CD14-positive monocyte (primary cell): ENCODE measurements around the gene C2. TPM values are rescaled to one million over a fixed set of nuclear protein-coding genes. Genes with fewer than 3 reads are reported as not detected.

Experiments
- DNase-seq, 3 donors: peaks; one replicate each; pipeline ENCODE4 v3.0.0-alpha.2; 2011 to 2022
- H2AFZ ChIP-seq: 2 replicates; pipeline ENCODE4 v1.6.0; 2012; ENCODE audit warnings: mild to moderate bottlenecking, low read depth, low read length, inconsistent platforms; ENCODE audit not compliant: insufficient read depth, poor library complexity, severe bottlenecking
- H3K27ac ChIP-seq, 2 donors: 1 replicate in 1 of 2; 2 replicates in 1 of 2; pipeline ENCODE4 v1.5.1; 2012 to 2013; ENCODE audit warnings: low read length in 2 of 2, control low read depth in 1 of 2, inconsistent platforms in 1 of 2, low read depth in 1 of 2, mild to moderate bottlenecking in 1 of 2
- H3K27me3 ChIP-seq, 2 donors: one replicate each; pipeline versions ENCODE4 v1.6.0 to v1.6.1; 2011 to 2013; ENCODE audit warnings: low read length in 2 of 2; ENCODE audit not compliant: control insufficient read depth in 2 of 2, insufficient read depth in 2 of 2
- H3K36me3 ChIP-seq, 2 donors: replicated peaks in 1 of 2; 1 replicate in 1 of 2; 2 replicates in 1 of 2; pipeline versions ENCODE4 v1.5.1 to v1.6.1; 2012 to 2013; ENCODE audit warnings: low read length in 2 of 2, control low read depth in 1 of 2, inconsistent platforms in 1 of 2, mild to moderate bottlenecking in 1 of 2; ENCODE audit not compliant: insufficient read depth in 2 of 2, control insufficient read depth in 1 of 2
- H3K4me1 ChIP-seq, 2 donors: 1 replicate in 1 of 2; 2 replicates in 1 of 2; pipeline versions ENCODE4 v1.5.1 to v1.6.1; 2012 to 2013; ENCODE audit warnings: low read length in 2 of 2, control low read depth in 1 of 2, inconsistent platforms in 1 of 2, mild to moderate bottlenecking in 1 of 2, moderate library complexity in 1 of 2; ENCODE audit not compliant: insufficient read depth in 2 of 2, control insufficient read depth in 1 of 2
- H3K4me2 ChIP-seq: replicated peaks from 2 replicates; pipeline ENCODE3; 2012; ENCODE audit warnings: low read length, moderate library complexity, mild to moderate bottlenecking; ENCODE audit not compliant: poor library complexity, severe bottlenecking; ENCODE audit errors: extremely low read depth
- H3K4me3 ChIP-seq, 3 experiments: fragments of 200-600 bp in 1 of 3; sonication (generic) in 1 of 3; replicated peaks in 1 of 3; 1 replicate in 2 of 3; 2 replicates in 1 of 3; pipeline ENCODE4 v1.5.1; 2011 to 2013; ENCODE audit warnings: low read length in 3 of 3, mild to moderate bottlenecking in 3 of 3, control low read depth in 2 of 3, low read depth in 2 of 3, inconsistent platforms in 1 of 3, moderate library complexity in 1 of 3
- H3K79me2 ChIP-seq: 2 replicates; pipeline ENCODE4 v1.6.0; 2012; ENCODE audit warnings: mild to moderate bottlenecking, control low read depth, inconsistent platforms, low read length, moderate library complexity; ENCODE audit not compliant: insufficient read depth
- H3K9ac ChIP-seq: 2 replicates; pipeline ENCODE4 v1.6.0; 2017; ENCODE audit warnings: low read length, mild to moderate bottlenecking; ENCODE audit not compliant: insufficient read depth, poor library complexity, severe bottlenecking
- H3K9me3 ChIP-seq, 2 donors: replicated peaks in 1 of 2; 1 replicate in 1 of 2; 2 replicates in 1 of 2; pipeline versions ENCODE4 v1.5.1 to v1.6.1; 2012 to 2013; ENCODE audit warnings: low read length in 2 of 2, control low read depth in 1 of 2; ENCODE audit not compliant: control insufficient read depth in 1 of 2, insufficient read depth in 1 of 2
- H4K20me1 ChIP-seq: 2 replicates; pipeline ENCODE4 v1.6.0; 2012; ENCODE audit warnings: mild to moderate bottlenecking, low read length, control low read depth, moderate library complexity; ENCODE audit not compliant: insufficient read depth
- H3K27ac Mint-ChIP-seq, 7 donors: one replicate each; pipeline ENCODE4 v1.8.0; 2020; ENCODE audit warnings: mild to moderate bottlenecking in 7 of 7, mixed read lengths in 7 of 7, moderate library complexity in 6 of 7, inconsistent platforms in 2 of 7
- H3K27me3 Mint-ChIP-seq, 3 donors: one replicate each; pipeline ENCODE4 v1.8.0; 2021 to 2022; ENCODE audit warnings: low read depth in 3 of 3, mild to moderate bottlenecking in 3 of 3, mixed read lengths in 3 of 3, moderate library complexity in 3 of 3, inconsistent platforms in 1 of 3
- H3K36me3 Mint-ChIP-seq, 2 donors: one replicate each; pipeline ENCODE4 v1.8.0; 2020; ENCODE audit warnings: mixed read lengths in 2 of 2, inconsistent platforms in 1 of 2, mild to moderate bottlenecking in 1 of 2
- H3K4me1 Mint-ChIP-seq: one replicate; pipeline ENCODE4 v1.8.0; 2020; ENCODE audit warnings: mild to moderate bottlenecking, mixed read lengths
- H3K4me3 Mint-ChIP-seq, 2 donors: one replicate each; pipeline ENCODE4 v1.8.0; 2020; ENCODE audit warnings: mild to moderate bottlenecking in 2 of 2, mixed read lengths in 2 of 2, moderate library complexity in 1 of 2
- H3K9me3 Mint-ChIP-seq, 7 donors: one replicate each; pipeline ENCODE4 v1.8.0; 2020 to 2022; ENCODE audit warnings: mixed read lengths in 7 of 7, mild to moderate bottlenecking in 6 of 7, moderate library complexity in 6 of 7, inconsistent platforms in 2 of 7
- CTCF ChIP-seq: fragments of 200-600 bp; IDR thresholded peaks from one replicate; pipeline ENCODE4 v1.8.0; 2022; ENCODE audit warnings: antibody characterized with exemption, mild to moderate bottlenecking
- WGBS: methylation state at CpG from one replicate; pipeline ENCODE4 v1.1.5; 2013; ENCODE audit warnings: missing lambda C conversion rate; ENCODE audit not compliant: insufficient coverage; 5-methylcytosine and 5-hydroxymethylcytosine counted together
- intact Hi-C, 2 donors: fragments of 100-400 bp; cut with micrococcal nuclease; formaldehyde crosslinking; loops; one replicate each; pipeline versions ENCODE4 v1.15.0 to v1.15.1; 2023
- polyA plus RNA-seq, 3 donors: library from polyadenylated mRNA; depleted of rRNA in 1 of 3; unstranded in 2 of 3; stranded (reverse) in 1 of 3; fragments of 300-500 nt in 2 of 3; fragments of >200 nt in 1 of 3; fragmentation: Illumina TruSeq in 2 of 3; gene quantifications; 1 replicate in 2 of 3; 2 replicates in 1 of 3; pipeline ENCODE4 v1.2.3, GENCODE V29; 2012 to 2021

The C2 gene
- polyA plus RNA-seq, 3 donors, result 5.4 to 7.2 (median 6.5) TPM

DNA sequence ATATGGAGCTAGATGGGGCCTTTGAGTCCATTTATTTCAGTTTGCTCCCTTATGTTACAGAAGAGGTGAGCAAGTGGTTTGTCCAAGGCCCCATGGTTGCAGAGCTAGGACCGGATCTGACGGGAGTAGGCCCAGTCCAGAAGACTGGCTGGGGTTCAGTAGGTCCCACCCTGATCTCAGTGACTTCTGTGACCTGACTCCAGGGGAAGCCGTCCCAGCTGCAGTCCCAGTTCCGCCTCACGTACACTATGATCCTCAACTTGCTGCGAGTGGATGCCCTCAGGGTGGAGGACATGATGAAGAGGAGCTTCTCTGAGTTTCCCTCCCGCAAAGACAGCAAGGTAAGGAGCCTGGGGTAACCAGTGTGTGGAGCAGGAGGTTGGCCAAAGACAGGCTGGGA lies 39.0 kb downstream of the C2 start:
- Histone ChIP-seq H3K79me2 (peaks cover 11% of the 10 kb centered on the region), H3K4me3 (no peak overlapping the region), H3K27me3 (no peaks in the 10 kb centered on the region), H3K4me2 (no peak overlapping the region), H3K36me3 (peaks cover 85 to 92% of the 10 kb centered on the region in 2 donors), H3K9me3 (no peaks in the 10 kb centered on the region), H3K27ac (no peak overlapping the region), H3K9ac (no peak overlapping the region), H3K4me1 (peaks cover 8 to 12% of the 10 kb centered on the region in 2 donors), H2AFZ (no peak overlapping the region), H4K20me1 (no peaks in the 10 kb centered on the region)
- Mint-ChIP-seq H3K4me1 (peaks cover 15% of the 10 kb centered on the region), H3K36me3 (peaks cover 84 to 86% of the 10 kb centered on the region in 2 donors), H3K27ac (peak overlapping the region in 1 of 7 donors; percentile 21), H3K27me3 (peaks cover 0 to 1% (median 0%) of the 10 kb centered on the region in 3 donors), H3K4me3 (no peak overlapping the region), H3K9me3 (no peaks in the 10 kb centered on the region)
- WGBS, result 98% methylated on average over 6 of the region's 7 CpGs
- DNase-seq, result no peak
- intact Hi-C loops, result no loop called here
- no peak for TF ChIP-seq CTCF

DNA sequence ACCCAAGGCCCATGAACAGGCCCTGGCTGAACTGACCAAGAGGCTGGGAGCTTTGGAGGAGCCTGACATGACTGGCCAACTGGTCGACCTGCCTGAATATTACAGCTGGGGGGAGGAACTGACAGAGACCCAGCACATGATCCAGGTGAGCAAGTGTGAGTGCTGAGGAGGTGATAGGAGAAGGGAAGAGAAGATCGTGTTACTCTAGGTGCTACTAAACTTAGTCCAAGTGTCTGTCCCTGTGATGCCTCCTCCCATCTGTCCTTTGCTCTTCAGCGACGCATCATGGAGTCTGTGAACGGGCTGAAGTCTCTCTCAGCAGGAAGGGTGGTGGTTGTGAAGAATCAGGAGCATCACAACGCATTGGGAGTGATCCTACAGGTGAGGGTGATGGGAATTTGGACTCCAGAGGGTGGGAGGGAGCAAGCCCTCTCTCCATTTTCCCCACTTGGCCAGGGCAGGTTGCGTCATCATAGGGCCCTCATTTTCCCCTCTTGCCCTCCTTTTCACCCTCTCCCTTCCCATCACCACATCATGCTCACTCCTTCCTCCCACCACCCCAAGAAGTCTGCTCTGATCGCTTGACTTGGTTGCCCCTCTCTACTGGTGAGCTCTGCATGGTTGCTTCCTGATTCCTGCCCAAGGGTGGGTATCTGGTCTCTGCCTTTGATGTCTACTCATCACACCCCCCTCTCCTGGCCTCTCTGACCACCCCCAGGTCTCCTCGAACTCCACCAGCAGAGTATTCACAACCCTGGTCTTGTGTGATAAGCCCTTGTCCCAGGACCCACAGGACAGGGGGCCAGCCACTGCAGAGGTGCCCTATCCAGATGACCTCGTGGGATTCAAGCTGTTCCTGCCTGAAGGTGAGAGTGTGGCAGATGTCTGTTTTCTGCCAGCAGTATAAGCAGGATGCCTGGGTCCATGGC lies 39.7 kb downstream of the C2 start:
- TF ChIP-seq CTCF, result no peak
- H3K79me2 ChIP-seq, result peaks cover 12% of the 10 kb centered on the region
- no peaks in the 10 kb centered on the region for H3K27me3 ChIP-seq
- H3K9ac ChIP-seq, result no peak overlapping the region
- H3K27ac Mint-ChIP-seq, result peak overlapping the region in 6 of 7 donors; percentile 19 to 79 (median 55)
- H3K4me2 ChIP-seq, result no peak overlapping the region
- H4K20me1 ChIP-seq, result no peaks in the 10 kb centered on the region
- no peaks in the 10 kb centered on the region for H3K9me3 Mint-ChIP-seq
- no peak overlapping the region for H3K4me3 Mint-ChIP-seq
- peak overlapping the region in 1 of 2 donors; percentile 26 for H3K27ac ChIP-seq
- H3K36me3 ChIP-seq, result peaks cover 77 to 85% of the 10 kb centered on the region in 2 donors
- H3K9me3 ChIP-seq, result no peaks in the 10 kb centered on the region
- H3K27me3 Mint-ChIP-seq, result peaks cover 0 to 2% (median 1%) of the 10 kb centered on the region in 3 donors
- H3K4me3 ChIP-seq, result no peak overlapping the region
- H3K4me1 ChIP-seq, result peaks cover 10 to 15% of the 10 kb centered on the region in 2 donors
- WGBS, result 89% methylated on average over 5 of the region's 10 CpGs
- intact Hi-C loops, result no loop called here
- peaks cover 18% of the 10 kb centered on the region for H3K4me1 Mint-ChIP-seq
- no peak for DNase-seq
- H3K36me3 Mint-ChIP-seq, result peaks cover 77 to 79% of the 10 kb centered on the region in 2 donors
- H2AFZ ChIP-seq, result no peak overlapping the region
